Activated T-cell treated with anti-CD3 and anti-CD28 coated beads, Interleukin-2, amount 50 U/mL, for 72 hours (primary cell): ENCODE results near the gene ZNF76. TPM values are rescaled to one million over a fixed set of nuclear protein-coding genes. Genes with fewer than 3 reads are reported as not detected.
A peak's percentile ranks its signal among the peaks of the same experiment; 100 is the strongest.

Experiments
- ATAC-seq, 2 donors: fragments of 150-1000 bp; cut with Tn5 transposase; replicated peaks in 1 of 2; 2 replicates each; pipeline ENCODE4 v1.10.0; 2021; ENCODE audit warnings: moderate library complexity in 2 of 2, mild to moderate bottlenecking in 1 of 2
- DNase-seq, 2 donors: peaks; one replicate each; pipeline ENCODE4 v3.0.0; 2021 to 2022; ENCODE audit warnings: mixed read lengths in 1 of 2
- H3K27ac Mint-ChIP-seq: one replicate; pipeline ENCODE4 v1.8.0; 2022; ENCODE audit warnings: mild to moderate bottlenecking, moderate library complexity, mixed read lengths
- H3K27me3 Mint-ChIP-seq: one replicate; pipeline ENCODE4 v1.8.0; 2022; ENCODE audit warnings: low read depth, mixed read lengths
- H3K36me3 Mint-ChIP-seq, 2 donors: one replicate each; pipeline ENCODE4 v1.8.0; 2022; ENCODE audit warnings: mixed read lengths in 2 of 2, mild to moderate bottlenecking in 1 of 2; ENCODE audit not compliant: insufficient read depth in 2 of 2
- H3K4me1 Mint-ChIP-seq: one replicate; pipeline ENCODE4 v1.8.0; 2022; ENCODE audit warnings: low read depth, mixed read lengths
- H3K4me3 Mint-ChIP-seq, 2 donors: one replicate each; pipeline ENCODE4 v1.8.0; 2022; ENCODE audit warnings: mild to moderate bottlenecking in 2 of 2, mixed read lengths in 2 of 2, moderate library complexity in 2 of 2
- H3K9me3 Mint-ChIP-seq, 2 donors: one replicate each; pipeline ENCODE4 v1.8.0; 2022; ENCODE audit warnings: mixed read lengths in 2 of 2
- total RNA-seq, 2 donors: library from RNA; stranded (reverse); gene quantifications; one replicate each; pipeline ENCODE4 v1.2.3, GENCODE V29; 2022

The ZNF76 gene
- 10 to 100 TPM; 52.1 to 55.9 TPM for total RNA-seq

GRCh38 chr6:35259194-35259947 is at the start of gene ZNF76:
TSS of gene ZNF76 (plus strand) at chr6:35259735. CDS start at chr6:35281152, 21,417 bp downstream.
- Mint-ChIP-seq H3K4me1 (peaks cover 52% of the 10 kb centered on the region), H3K27ac (peak within 1 kb of the TSS; percentile 92), H3K4me3 (peak within 1 kb of the TSS; percentile 97 to 99), H3K27me3 (no peaks in the 10 kb centered on the region), H3K9me3 (no peaks in the 10 kb centered on the region), H3K36me3 (no peaks in the 10 kb centered on the region)
- ATAC-seq (peak; percentile 90 to 91), DNase-seq (peak; percentile 92 to 95)

DNA sequence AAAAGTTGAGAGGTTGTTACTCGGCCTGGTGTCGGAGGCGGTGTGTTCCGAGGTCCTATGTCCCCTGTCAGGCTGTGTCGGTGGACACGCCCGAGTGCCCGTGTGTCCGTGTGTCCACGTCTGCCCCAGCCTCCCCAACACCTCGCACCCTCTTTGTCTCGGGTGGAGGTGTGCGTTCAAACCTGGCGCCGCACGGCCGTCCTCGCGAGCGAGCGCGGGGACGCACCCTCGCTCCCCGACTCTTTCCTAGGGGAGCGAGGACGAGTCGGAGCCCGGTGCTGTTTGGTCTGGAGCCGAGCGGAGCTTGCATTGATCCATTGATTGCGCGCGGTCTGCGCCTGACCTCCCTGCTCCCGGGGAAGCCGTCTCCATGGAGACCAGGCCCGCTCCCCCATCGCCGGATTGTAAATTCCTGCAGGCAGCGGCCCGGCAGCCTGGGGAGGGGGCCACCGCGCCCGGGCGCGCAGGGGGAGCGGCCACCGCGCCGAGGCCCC is 46.2 kb upstream of the ZNF76 start:
- DNase-seq (no peak), ATAC-seq (no peak)
- Mint-ChIP-seq H3K36me3 (no peaks in the 10 kb centered on the region), H3K27me3 (peaks cover 83% of the 10 kb centered on the region), H3K27ac (no peak overlapping the region), H3K4me1 (peaks cover 6% of the 10 kb centered on the region), H3K9me3 (no peaks in the 10 kb centered on the region), H3K4me3 (peak overlapping the region; percentile 71 to 83)

- peak; percentile 54 to 60 for ATAC-seq
- peaks cover 6% of the 10 kb centered on the region for H3K4me1 Mint-ChIP-seq
- H3K27ac Mint-ChIP-seq = no peak within 1 kb of the TSS
- H3K9me3 Mint-ChIP-seq = no peaks in the 10 kb centered on the region
- peak within 1 kb of the TSS; percentile 75 to 83 for H3K4me3 Mint-ChIP-seq
- peaks cover 78% of the 10 kb centered on the region for H3K27me3 Mint-ChIP-seq
- peak; percentile 14 to 21 for DNase-seq
- no peaks in the 10 kb centered on the region for H3K36me3 Mint-ChIP-seq
Measured at GRCh38 chr6:35213824-35214756, 45.4 kb upstream of the ZNF76 start, which contains the start of gene SCUBE3. TSS of gene SCUBE3 (plus strand) at chr6:35213956. CDS start at chr6:35214419, 463 bp downstream.

DNA sequence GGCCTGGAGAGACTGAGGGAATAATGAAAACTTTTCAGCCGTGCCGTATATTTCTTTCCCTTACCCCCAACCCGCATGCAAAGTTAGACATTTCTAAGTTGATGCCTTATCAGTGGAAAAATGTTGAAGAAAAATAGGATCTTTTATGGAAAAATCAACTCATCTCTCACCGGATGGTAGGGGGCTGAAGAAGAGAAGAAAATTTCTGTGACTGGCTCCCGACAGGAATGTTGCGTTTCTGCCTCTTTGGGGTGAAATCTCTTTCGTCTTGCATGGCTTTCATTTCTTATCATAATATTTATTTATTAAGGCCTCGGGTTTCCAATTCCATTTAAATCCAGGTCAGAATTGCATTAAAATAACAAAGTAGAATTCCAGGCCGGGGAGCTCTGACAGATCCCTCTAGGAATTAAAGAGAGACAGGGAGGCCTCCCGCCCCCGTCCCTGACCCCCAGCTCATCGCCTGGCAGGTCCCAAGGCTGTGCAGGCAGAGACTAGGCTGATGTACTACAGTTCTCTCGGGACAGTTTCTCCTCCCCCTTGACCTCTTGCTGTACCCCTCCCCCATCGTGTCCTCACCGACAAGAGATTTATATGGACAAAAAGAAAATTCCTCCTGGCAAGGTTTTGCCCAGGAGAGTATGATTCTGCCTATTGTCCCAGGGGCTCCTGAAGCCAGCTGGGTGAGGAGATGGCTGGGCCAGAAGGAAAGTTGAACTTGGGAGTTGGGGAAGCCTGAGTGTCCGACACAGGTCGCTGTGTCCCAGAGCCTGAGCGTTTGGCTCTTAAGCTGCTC is 44.5 kb upstream of the ZNF76 start:
- no peak for ATAC-seq
- H3K4me1 Mint-ChIP-seq = peaks cover 6% of the 10 kb centered on the region
- no peak for DNase-seq
- H3K4me3 Mint-ChIP-seq = peak overlapping the region; percentile 51 to 62
- H3K27me3 Mint-ChIP-seq = peaks cover 74% of the 10 kb centered on the region
- H3K36me3 Mint-ChIP-seq = no peaks in the 10 kb centered on the region
- no peak overlapping the region for H3K27ac Mint-ChIP-seq
- no peaks in the 10 kb centered on the region for H3K9me3 Mint-ChIP-seq

GRCh38 chr6:35215665-35216411 is 43.7 kb upstream of the ZNF76 start:
- no peaks in the 10 kb centered on the region for H3K36me3 Mint-ChIP-seq
- DNase-seq = no peak

DNA sequence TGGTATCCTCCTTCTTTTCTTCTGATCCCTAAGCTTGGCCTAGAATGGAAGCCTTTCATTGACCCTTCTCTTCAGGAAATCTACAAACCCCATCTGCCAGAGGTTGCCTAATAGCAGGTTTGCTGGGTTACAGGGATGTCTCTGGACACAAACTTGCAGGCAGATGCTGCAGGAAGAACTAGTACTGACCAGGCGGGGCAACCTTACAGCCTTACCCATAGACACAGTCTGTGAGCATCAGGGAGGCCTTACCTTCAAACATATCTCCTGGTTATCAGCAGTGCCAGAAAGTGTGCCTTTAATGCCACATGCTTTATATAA is 43.2 kb upstream of the ZNF76 start:
- Mint-ChIP-seq H3K27me3 (peaks cover 65% of the 10 kb centered on the region), H3K9me3 (no peaks in the 10 kb centered on the region), H3K36me3 (no peaks in the 10 kb centered on the region), H3K27ac (no peak overlapping the region), H3K4me3 (no peak overlapping the region), H3K4me1 (peaks cover 6% of the 10 kb centered on the region)
- DNase-seq = no peak
- ATAC-seq = no peak

More at GRCh38 chr6:35215665-35216411, 43.7 kb upstream of the ZNF76 start:
- no peaks in the 10 kb centered on the region for H3K9me3 Mint-ChIP-seq
- no peak overlapping the region for H3K27ac Mint-ChIP-seq
- ATAC-seq = no peak
- H3K4me1 Mint-ChIP-seq = peaks cover 6% of the 10 kb centered on the region
- H3K27me3 Mint-ChIP-seq = peaks cover 71% of the 10 kb centered on the region
- H3K4me3 Mint-ChIP-seq = no peak overlapping the region

GRCh38 chr6:35216851-35217811 is 42.4 kb upstream of the ZNF76 start:
- no peak overlapping the region for H3K4me3 Mint-ChIP-seq
- H3K4me1 Mint-ChIP-seq = peaks cover 6% of the 10 kb centered on the region
- H3K36me3 Mint-ChIP-seq = no peaks in the 10 kb centered on the region
- ATAC-seq = no peak
- peaks cover 58% of the 10 kb centered on the region for H3K27me3 Mint-ChIP-seq
- no peak overlapping the region for H3K27ac Mint-ChIP-seq
- DNase-seq = no peak
- no peaks in the 10 kb centered on the region for H3K9me3 Mint-ChIP-seq

DNA sequence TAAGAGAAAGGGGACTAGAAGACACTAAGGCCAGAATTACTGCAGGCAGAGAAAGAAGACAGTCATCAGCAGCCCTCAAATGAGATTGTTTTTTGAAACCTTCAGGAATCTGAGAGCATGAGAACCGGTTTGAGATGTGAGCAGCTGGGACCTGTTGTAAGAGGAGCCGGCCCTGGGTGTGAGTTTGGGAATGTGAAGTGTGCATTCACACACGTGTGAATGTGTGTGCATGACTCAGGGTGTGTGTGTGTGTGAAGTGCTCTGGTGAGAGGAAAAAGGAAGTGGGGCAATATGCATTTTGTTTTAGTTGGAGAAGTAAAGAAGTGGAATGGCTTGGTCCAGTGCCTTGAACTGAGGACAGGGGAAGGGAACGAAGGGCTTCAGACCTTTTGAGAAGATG is 41.5 kb upstream of the ZNF76 start:
- Mint-ChIP-seq H3K27me3 (peaks cover 49% of the 10 kb centered on the region), H3K9me3 (no peaks in the 10 kb centered on the region), H3K4me3 (no peak overlapping the region), H3K4me1 (peaks cover 4% of the 10 kb centered on the region), H3K27ac (no peak overlapping the region), H3K36me3 (no peaks in the 10 kb centered on the region)
- ATAC-seq (no peak), DNase-seq (no peak)

- DNase-seq (no peak), ATAC-seq (no peak)
- H3K4me1 Mint-ChIP-seq = no peaks in the 10 kb centered on the region
- H3K36me3 Mint-ChIP-seq = no peaks in the 10 kb centered on the region
- H3K4me3 Mint-ChIP-seq = no peak overlapping the region
- no peak overlapping the region for H3K27ac Mint-ChIP-seq
- H3K9me3 Mint-ChIP-seq = no peaks in the 10 kb centered on the region
- H3K27me3 Mint-ChIP-seq = peaks cover 44% of the 10 kb centered on the region
Measured at GRCh38 chr6:35218456-35218855, 41.1 kb upstream of the ZNF76 start.

- Mint-ChIP-seq H3K27ac (no peak overlapping the region), H3K9me3 (no peaks in the 10 kb centered on the region), H3K4me3 (no peak overlapping the region), H3K4me1 (no peaks in the 10 kb centered on the region), H3K27me3 (peaks cover 43% of the 10 kb centered on the region), H3K36me3 (no peaks in the 10 kb centered on the region)
- ATAC-seq (no peak), DNase-seq (no peak)
Measured at GRCh38 chr6:35219683-35220326, 39.7 kb upstream of the ZNF76 start.

DNA sequence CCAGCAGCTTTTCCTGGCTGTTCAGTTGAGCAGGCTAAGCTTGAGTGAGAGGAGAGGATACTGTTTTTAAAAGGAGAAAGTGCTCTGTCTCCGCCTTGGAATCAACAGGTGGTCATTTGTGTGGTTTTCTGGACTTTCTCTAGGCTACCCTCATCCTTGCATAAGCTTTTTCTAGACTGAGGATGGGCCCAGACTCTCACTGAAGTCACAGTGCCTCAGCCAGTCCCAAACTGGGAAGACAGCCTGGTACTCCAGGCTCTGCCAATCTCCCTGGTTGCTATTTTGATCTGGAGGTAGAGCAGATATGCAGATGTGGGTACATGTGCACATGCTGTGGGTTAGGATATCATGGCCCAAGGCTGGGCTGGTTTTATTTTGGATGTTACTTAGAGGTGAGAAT is 38.8 kb upstream of the ZNF76 start:
- no peak overlapping the region for H3K4me3 Mint-ChIP-seq
- no peak for DNase-seq
- H3K4me1 Mint-ChIP-seq = no peaks in the 10 kb centered on the region
- peaks cover 34% of the 10 kb centered on the region for H3K27me3 Mint-ChIP-seq
- no peak for ATAC-seq
- no peaks in the 10 kb centered on the region for H3K36me3 Mint-ChIP-seq
- no peak overlapping the region for H3K27ac Mint-ChIP-seq
- no peaks in the 10 kb centered on the region for H3K9me3 Mint-ChIP-seq
